H1 (cell line): Measurements from ENCODE around the gene IL1RAPL1. TPM values are rescaled to one million over a fixed set of nuclear protein-coding genes. Genes with fewer than 3 reads are reported as not detected.

Experiments
- BACH1 ChIP-seq: IDR thresholded peaks from 2 replicates; pipeline ENCODE4 v1.6.1; 2012; ENCODE audit warnings: low read length, improper control_type of control experiment
- POU5F1 ChIP-seq: IDR thresholded peaks from 2 replicates; pipeline ENCODE4 v1.6.1; 2011; ENCODE audit warnings: low read depth, mild to moderate bottlenecking, low read length, moderate library complexity
- TAF7 ChIP-seq: optimal IDR thresholded peaks from 2 replicates; pipeline ENCODE3; 2011; ENCODE audit warnings: low read depth, mild to moderate bottlenecking, inconsistent platforms, low read length, moderate library complexity, borderline replicate concordance
- polyA plus RNA-seq, 7 experiments: library from polyadenylated mRNA; depleted of rRNA in 3 of 7; stranded (reverse) in 5 of 7; unstranded in 2 of 7; fragments of >200 nt in 5 of 7; fragments of 200-250 nt in 2 of 7; gene quantifications; 1 replicate in 5 of 7; 2 replicates in 1 of 7; 4 replicates in 1 of 7; pipeline versions ENCODE4 v1.2.1 to v1.2.3, GENCODE V29; 2011 to 2013; ENCODE audit warnings: missing spikeins in 2 of 7, mixed read lengths in 2 of 7
- total RNA-seq: library from RNA; stranded (reverse); fragmentation: NEBNext Ultra II Directional; extraction: Animal tissue kit (Norgen Biotek cat#: 25700); gene quantifications from 2 replicates; pipeline ENCODE4 v1.2.1, GENCODE V29; 2021

IL1RAPL1 gene
- total and polyA plus RNA-seq, 2 of the 8 experiments (the other 6 are each of a cell fraction or from before 2014, with no cell fraction given): 0.11 to 0.35 TPM

DNA sequence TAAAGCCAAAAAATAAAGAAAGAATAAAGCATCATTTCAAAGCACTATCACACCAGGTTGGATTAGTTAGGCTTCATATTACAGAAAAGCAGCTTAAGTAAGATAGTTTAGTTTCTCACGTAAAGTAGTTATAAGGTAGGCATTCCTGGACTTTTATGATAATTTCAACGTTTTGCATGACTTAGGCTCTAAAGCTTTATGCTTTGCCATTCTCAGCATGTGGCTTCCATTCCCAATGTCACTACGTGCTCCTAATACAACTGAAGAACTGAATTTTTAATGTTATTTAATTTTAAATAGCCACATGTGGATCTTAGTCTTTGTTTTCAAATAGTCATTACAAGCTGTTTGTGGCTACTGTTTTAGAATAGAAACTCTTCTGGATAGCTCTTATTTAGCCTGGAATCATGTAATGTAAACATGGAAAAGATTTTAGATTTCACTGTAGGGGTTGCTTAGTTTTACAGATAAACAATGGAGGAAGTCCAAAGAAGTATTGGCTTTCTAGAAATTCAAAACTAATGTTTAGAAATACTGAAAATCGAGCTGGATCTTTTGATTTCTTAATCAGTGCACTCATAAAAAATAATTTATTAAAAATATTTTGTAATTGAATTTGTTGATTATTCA lies 710.0 kb downstream of the IL1RAPL1 start (continued):
- no peak for TF ChIP-seq BACH1
- no peak for TF ChIP-seq POU5F1
- no peak for TF ChIP-seq TAF7
